NCI-H82 (cell line): ENCODE measurements around the gene APOE.
"Not testable (repeated sequence)": the region's sequence is repeated elsewhere in the genome, so short reads cannot be mapped to it uniquely, and the experiment has no call there.

Experiments used
- DNase-seq: peaks from one replicate; lab custom pipeline; 2025; lab: John Stamatoyannopoulos, UW

The APOE gene

DNA sequence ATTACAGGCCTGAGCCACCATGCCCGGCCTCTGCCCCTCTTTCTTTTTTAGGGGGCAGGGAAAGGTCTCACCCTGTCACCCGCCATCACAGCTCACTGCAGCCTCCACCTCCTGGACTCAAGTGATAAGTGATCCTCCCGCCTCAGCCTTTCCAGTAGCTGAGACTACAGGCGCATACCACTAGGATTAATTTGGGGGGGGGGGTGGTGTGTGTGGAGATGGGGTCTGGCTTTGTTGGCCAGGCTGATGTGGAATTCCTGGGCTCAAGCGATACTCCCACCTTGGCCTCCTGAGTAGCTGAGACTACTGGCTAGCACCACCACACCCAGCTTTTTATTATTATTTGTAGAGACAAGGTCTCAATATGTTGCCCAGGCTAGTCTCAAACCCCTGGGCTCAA, 4.2 kb downstream of the APOE start:
- no peak for DNase-seq

DNA sequence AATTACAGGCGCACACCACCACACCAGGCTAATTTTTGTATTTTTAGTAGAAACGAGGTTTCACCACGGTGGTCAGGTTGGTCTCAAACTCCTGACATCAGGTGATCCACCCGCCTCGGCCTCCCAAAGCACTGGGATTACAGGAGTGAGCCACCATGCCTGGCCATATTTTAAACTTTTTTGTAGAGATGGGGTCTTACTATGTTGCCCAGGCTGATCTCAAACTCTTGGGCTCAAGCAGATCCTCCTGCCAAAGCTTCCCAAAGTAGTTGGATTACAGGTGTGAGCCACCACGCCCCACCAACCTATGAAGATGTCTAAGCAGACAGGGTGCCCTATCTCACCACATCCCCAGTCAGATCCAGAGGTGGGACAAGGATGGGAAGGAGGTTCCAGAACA, 6.3 kb downstream of the APOE start:
- not testable (repeated sequence) for DNase-seq

DNA sequence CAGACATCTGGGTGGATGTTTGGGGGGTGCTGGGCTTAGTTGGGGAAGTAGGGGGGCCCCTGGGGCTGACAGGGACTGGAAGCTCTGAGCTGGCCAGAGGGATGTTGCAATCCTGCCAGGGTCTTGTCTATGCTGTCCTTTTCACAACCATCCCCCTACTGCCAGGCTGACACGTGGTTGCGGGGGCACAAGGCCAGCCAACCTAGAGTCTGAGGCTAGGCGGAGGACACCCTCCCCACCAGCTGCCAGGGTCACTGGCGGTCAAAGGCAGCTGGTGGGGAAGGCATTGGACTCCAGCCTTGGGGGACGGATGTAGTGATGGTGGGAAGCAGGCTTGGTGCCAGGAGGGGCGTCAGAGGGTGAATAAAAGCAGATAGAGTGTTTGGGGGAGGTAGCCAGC, 7.3 kb downstream of the APOE start:
- no peak for DNase-seq

DNA sequence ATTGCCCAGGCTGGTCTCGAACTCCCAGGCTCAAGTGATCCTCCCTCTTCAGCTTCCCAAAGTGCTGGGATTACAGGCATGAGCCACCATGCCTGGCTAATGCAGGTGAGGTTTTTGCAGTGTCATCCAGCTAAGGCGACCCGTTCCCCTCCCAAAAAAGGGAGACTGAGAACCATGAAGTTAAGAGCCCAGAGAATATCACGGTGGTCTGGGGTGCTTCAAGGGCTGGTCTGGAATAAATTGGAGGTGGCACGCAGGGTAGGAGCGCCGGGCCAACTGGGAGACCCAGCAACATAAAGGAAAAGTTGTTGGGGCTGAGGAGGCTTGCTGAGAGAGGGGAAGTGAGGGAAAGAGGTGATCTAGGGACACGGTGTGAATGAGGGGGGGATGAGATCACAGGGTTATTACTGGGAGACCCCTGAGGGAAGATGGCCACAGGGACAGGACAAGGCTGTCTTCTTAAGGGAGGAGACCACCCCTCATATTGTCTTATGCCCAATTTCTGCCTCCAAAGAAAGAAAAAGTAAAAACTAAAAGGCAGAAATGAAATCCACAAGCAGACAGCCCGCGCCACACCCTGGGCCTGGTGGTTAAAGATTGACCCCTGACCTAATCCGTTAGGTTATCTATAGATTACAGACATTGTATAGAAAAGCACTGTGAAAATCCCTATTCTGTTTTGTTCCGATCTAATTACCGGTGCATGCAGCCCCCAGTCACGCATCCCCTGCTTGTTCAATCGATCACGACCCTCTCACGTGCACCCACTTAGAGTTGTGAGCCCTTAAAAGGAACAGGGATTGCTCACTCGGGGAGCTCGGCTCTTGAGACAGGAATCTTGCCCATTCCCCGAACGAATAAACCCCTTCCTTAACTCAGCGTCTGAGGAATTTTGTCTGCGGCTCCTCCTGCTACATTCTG, 8.2 kb downstream of the APOE start:
- not testable (repeated sequence) for DNase-seq

DNA sequence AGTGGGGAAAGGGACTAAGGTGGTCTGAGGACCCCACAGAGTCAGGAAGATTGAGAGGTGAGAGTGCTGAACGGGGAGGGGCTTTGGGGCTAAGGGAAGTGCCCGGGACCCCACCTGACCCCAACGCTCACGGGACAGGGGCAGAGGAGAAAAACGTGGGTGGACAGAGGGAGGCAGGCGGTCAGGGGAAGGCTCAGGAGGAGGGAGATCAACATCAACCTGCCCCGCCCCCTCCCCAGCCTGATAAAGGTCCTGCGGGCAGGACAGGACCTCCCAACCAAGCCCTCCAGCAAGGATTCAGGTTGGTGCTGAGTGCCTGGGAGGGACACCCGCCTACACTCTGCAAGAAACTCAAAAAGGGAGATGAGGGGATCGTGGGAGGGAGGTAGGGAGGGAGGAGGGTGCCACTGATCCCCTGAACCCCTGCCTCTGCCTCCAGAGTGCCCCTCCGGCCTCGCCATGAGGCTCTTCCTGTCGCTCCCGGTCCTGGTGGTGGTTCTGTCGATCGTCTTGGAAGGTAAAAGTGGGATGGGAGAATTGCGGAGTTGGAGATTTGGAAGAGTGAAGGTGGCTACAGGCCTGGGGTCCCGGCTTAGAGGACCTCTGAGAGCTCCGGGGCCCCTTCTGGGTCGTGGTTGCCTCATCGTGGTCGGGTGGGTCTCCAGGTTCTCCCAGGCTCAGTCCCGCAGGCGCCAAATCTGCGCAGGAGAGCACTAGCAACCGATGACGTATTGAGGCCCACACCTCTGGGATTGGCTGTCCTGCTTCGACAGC, 9.0 kb downstream of the APOE start, which contains the start of gene APOC1:
Gene APOC1, plus strand, starts transcription at position 176 of the 774 bp plus-strand sequence. Its CDS starts 284 bp downstream, at position 460.
- DNase-seq: peak; percentile 95

DNA sequence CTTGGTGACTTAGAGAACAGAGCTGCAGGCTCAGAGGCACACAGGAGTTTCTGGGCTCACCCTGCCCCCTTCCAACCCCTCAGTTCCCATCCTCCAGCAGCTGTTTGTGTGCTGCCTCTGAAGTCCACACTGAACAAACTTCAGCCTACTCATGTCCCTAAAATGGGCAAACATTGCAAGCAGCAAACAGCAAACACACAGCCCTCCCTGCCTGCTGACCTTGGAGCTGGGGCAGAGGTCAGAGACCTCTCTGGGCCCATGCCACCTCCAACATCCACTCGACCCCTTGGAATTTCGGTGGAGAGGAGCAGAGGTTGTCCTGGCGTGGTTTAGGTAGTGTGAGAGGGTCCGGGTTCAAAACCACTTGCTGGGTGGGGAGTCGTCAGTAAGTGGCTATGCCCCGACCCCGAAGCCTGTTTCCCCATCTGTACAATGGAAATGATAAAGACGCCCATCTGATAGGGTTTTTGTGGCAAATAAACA, 18.7 kb downstream of the APOE start:
- no peak for DNase-seq

DNA sequence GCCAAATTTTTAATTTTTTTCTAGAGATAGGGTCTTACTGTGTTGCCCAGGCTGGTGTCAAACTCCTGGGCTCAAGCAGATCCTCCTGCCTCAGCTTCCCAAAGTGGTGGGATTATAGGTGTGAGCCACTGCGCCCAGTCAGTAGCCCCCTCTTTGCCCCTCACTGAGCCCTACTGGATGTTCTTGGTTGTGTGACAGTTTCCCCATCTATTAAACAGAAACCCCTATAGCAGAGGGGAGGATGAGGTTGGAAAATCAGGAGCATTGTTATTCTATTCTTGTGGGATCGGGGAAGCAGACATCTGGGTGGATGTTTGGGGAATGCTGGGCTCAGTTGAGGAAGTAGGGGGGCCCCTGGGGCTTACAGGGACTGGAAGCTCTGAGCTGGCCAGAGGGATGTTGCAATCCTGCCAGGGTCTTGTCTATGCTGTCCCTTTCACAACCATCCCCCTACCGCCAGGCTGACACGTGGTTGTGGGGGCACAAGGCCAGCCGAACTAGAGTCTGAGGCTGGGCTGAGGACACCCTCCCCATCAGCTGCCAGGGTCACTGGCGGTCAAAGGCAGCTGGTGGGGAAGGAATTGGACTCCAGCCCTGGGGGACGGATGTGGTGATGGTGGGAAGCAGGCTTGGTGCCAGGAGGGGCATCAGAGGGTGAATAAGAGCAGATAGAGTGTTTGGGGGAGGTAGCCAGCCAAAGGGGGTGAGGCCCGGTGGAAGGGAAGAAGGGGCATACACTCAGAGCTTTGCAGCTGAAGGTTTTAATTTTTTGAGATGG, 19.7 kb downstream of the APOE start:
- no peak for DNase-seq

DNA sequence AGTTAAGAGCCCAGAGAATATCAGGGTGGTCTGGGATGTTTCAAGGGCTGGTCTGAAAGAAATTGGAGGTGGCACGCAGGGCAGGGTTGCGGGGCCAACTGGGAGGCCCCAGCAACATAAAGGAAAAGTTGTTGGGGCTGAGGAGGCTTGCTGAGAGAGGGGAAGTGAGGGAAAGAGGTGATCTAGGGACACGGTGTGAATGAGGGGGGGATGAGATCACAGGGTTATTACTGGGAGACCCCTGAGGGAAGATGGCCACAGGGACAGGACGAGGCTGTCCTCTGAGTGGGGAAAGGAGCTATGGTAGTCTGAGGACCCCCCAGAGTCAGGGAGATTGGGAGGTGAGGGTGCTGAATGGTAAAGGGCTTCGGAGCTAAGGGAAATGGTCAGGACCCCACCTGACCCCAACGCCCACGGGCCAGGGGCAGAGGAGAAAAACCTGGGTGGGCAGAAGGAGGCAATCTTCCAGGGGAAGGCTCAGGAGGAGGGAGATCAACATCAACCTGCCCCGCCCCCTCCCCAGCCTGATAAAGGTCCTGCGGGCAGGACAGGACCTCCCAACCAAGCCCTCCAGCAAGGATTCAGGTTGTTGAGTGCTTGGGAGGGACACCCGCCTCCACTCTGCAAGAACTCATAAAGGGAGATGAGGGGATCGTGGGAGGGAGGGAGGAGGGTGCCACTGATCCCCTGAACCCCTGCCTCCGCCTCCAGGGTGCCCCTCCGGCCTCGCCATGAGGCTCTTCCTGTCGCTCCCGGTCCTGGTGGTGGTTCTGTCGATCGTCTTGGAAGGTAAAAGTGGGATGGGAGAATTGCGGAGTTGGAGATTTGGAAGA, 20.9 kb downstream of the APOE start:
- DNase-seq: not testable (repeated sequence)

DNA sequence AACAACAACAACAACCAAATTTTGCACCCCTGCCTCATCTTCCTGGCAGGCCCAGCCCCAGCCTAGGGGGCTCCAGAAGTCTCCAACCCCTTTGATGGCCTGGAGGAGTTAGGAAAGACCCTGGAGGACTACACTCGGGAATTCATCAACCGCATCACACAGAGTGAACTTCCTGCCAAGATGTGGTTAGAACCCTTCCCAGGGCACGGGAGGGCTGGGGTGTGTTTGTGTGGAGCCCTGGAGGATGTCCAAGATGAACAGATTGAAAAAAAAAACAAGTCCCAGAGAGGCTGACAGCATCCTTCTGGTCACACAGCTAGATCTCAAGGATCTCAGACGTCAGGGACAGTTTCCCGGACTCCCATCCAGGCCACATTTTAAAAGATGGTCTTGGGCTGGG, 22.1 kb downstream of the APOE start:
- DNase-seq: no peak

DNA sequence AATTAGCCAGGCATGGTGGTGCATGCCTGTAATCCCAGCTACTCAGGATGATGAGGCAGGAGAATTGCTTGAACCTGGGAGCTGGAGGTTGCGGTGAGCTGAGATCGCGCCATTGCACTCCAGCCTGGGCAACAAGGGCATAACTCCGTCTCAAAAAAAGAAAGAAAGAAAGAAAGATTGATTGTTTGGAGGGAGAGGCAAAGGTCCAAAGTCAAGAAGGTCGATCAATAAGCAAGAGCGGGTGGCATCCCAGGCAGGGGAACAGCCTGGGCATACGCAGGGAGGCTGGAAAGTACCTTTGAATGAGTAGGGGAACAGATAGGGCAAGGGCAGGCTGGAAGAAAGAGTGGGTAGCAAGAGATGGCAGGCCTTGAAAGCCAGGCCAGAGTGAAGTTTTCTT, 24.5 kb downstream of the APOE start:
- DNase-seq: no peak

DNA sequence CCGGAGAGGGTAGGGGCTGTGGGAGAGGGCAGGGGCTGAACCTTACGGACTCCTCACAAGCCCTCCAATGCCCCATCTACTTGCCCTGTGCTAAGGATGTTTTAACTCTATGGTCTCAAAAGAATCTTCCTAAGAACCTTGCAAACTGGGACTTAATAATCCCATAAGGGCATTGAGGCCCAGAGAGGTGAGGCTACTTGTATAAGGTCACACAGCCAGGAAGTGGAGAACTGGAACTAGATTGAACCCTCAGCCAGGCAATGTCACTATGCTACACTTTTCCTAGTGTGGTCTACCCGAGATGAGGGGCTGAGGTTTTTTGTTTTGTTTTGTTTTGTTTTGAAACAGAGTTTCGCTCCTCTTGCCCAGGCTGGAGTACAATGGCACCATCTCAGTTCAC, 25.9 kb downstream of the APOE start:
- no peak for DNase-seq

DNA sequence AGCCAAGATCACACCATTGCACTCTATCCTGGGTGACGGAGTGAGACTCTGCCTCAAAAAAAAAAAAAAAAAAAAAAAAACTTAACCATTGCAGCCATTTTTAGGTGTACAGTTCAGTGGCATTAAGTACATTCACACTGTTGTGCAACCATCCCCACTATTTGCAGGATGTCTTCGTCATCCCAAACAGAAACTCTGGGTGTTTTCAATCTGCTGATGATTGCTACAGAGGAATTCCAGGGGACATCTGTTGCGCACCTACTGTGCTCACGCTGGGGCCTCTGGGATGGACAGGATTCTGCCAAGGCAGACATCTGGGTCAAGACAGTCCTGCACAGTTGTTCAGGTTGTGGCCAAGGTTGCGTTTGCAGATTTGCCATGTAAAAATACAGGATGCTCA, 34.1 kb downstream of the APOE start:
- no peak for DNase-seq

DNA sequence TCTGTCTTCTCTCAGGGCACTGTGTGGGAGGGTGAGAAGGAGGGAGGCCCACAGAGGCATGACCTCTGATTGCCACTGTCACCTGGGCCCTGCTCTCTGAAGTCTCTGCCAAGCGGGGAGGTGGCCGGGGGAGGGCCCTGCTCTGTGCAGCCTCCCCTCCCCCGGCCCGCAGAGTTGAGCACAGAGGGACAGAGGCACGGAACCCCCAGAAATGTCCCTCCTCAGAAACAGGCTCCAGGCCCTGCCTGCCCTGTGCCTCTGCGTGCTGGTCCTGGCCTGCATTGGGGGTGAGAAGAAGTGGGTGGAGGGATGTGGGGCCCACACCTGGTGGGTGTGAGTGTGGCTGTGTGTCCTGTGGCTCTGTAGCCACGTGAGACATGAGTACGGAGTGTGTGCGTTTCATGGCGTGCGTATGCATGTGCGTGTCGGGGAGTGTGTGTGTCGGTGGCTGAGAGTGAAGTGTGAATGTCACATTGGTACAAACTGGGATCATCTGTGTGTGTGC, 36.5 kb downstream of the APOE start, which contains the start of gene APOC4:
Gene APOC4, plus strand, starts transcription at position 171 of the 505 bp plus-strand sequence. Its CDS starts 41 bp downstream, at position 212.
- no peak for DNase-seq

DNA sequence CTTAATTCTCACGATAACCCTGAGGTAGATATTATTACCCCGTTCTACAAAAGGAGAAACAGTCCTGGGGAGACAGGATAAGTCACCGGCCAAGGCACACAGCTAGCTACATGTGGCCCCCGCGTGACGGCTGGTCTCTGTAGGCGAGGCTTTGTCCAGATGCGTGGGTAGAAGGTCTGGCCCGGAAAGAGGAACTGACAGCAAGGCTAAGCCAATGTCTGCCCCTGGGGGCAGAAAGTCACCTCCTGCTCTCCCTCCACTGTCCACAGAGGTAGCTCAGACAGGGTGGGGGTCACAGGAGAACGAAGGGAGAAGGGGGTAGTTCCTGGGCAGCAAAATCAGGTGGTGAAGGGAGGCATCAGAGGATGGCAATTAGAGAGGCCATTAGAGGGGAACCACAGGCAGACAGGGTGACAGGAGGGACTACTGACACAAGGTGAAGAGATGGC, 38.2 kb downstream of the APOE start:
- no peak for DNase-seq

DNA sequence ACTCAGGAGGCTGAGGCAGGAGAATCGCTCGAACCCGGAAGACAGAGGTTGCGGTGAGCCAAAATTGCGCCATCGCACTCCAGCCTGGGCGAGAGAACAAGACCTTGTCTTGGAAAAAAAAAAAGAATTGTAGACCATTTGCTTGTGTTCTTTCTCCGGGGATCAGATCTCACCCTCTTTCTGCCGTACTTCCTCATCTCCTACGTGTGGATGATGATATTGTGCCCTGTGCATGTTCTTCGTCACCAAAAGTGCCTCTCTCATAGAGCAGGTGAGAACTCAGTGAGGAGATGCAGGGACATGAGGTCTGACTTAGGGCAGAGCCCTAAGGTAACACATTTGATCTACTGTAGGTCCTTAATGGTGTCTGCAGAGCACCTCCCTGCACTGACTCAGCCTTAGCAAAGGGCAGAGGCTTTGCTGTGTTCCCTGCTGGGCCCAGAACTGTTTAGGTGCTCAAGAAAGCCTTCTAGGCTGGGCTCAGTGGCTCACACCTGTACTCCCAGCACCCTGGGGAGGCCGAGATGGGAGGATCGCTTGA, 41.5 kb downstream of the APOE start:
- DNase-seq: no peak

DNA sequence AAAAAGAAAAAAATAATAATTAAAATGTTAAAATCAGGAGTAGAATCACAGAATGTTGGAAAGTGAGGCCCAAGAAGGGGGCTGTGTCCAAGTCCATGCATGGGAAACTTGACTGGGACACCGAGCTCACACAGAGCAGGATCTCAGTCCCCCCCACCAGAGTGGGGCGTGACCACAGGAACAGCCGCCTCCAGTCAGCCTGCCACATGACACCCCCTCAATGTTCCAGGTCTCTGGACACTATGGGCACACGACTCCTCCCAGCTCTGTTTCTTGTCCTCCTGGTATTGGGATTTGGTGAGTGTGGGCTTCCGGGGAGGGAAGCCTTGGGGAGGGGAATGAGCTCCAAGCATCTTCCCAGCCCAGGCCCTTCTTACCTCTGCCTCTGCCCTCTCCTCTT, 42.6 kb downstream of the APOE start:
- no peak for DNase-seq

DNA sequence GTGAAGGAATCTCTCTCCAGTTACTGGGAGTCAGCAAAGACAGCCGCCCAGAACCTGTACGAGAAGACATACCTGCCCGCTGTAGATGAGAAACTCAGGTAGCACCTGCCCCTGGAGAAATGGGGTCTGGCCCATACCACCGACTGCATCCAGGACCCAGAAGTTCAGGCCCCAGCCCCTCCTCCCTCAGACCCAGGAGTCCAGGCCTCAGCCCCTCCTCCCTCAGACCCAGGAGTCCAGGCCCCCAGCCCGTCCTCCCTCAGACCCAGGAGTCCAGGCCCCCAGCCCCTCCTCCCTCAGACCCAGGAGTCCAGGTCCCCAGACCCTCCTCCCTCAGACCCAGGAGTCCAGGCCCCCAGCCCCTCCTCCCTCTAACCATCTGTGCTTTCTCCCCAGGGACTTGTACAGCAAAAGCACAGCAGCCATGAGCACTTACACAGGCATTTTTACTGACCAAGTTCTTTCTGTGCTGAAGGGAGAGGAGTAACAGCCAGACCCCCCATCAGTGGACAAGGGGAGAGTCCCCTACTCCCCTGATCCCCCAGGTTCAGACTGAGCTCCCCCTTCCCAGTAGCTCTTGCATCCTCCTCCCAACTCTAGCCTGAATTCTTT, 43.3 kb downstream of the APOE start:
- peak; percentile 45 for DNase-seq

DNA sequence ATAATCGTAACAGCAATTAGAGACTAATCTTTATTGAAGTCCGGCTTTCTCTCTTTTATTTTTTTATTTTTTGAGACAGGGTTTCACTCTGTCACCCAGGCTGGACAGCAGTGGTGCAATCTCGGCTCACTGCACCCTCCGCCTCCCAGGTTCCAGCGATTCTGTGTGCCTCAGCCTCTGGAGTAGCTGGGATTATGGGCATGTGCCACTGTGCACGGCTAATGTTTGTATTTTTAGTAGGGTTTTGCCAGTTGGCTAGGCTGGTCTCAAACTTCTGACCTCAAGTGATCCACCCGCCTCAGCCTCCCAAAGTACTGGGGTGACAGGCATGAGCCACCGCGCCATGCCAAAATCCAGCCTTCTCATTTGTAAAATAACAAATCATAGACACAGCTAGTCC, 44.0 kb downstream of the APOE start:
- DNase-seq: no peak

DNA sequence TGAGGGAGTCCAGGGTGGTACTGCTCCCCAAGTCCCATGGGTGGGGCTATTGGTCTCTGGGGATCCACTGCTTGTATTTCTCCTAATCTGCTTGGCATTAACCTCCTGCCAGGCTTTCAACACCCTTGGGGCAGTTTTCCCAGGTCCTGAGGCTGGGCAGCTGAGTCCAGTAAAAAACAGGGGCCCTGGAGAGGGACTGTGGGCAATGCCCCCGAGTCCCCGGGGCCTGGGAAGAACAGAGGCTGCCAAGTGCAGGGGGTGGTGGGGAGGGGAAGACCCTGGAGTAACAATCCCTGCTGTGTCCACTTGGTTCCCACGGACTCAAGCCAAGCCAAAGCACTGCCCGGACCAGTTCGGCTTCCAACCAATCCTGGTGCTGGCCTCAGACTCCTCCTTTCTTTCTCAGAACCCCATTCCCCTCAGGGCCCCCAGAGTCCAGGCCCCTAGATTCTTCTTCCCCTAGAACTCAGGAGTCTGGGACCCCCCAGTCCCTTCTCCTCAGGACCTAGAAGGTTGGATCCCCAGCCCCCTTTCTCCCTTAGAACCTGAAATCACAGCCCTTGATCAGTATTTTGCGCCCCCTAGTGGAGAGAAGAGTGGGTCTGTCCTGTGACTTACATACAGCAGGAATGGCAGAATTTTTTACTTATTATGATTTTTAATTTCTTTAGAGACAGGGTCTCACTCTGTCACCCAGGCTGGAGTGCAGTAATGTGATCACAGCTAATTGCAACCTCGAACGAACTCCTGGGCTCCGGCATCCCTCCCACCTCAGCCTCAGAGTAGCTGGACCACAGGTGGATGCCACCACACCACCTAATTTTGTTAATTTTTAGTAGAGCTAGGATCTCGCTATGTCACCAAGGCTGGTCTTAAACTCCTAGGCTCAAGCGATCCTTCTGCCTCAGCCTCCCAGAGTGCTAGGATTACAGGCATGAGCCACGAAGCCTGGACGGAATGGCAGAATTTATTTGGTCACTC, 45.9 kb downstream of the APOE start:
- DNase-seq: peak; percentile 93
